Fibroblast of mammary gland (primary cell): Measurements from ENCODE around the gene FHOD3.

Source experiments
- DNase-seq: peaks from one replicate; pipeline ENCODE4 v3.0.0-alpha.2; 2010; ENCODE audit warnings: low read depth
- H3K4me3 ChIP-seq: 2 replicates; pipeline ENCODE4 v1.5.1; 2011; ENCODE audit warnings: low read depth, mild to moderate bottlenecking, low read length, moderate library complexity; ENCODE audit not compliant: control insufficient read depth
- CTCF ChIP-seq: conservative IDR thresholded peaks from 2 replicates; pipeline ENCODE4 v1.5.1; 2011; ENCODE audit warnings: low read depth, low read length, inconsistent platforms; ENCODE audit not compliant: control insufficient read depth, insufficient read depth

The FHOD3 gene

GRCh38 chr18:36427831-36428230 lies 130.3 kb downstream of the FHOD3 start:
- no peak for DNase-seq
- TF ChIP-seq CTCF = no peak
- H3K4me3 ChIP-seq = no peak overlapping the region

DNA sequence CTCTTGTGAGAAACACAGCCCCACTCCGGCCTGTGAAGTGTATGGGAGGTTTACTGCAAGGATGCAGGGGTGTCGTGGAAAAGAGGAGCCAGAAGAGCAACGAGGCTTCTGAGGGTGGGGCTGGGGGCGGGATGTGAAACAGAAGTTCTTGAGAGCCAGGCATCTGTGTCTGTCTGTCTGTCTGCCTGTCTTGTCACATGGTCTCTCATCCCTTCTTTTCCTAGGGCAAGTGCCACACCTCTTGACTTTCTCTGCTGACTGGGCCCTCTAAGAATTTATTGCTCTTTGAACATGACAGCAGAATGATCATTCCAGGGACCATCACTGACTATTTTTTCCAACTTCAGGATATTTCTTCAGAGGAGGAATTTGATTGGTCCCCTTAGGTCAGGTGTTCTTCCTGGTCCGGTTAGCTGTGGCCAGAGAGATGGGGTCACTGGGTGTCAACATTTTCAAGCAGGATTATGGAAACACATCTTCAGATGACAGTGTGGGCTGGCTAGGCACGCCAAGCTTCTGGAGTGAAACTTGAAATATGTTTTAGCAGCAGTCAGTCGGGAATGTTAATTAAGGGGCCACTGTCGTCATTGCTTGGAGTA lies 131.0 kb downstream of the FHOD3 start:
- no peak for DNase-seq
- no peak for TF ChIP-seq CTCF
- H3K4me3 ChIP-seq = no peak overlapping the region

DNA sequence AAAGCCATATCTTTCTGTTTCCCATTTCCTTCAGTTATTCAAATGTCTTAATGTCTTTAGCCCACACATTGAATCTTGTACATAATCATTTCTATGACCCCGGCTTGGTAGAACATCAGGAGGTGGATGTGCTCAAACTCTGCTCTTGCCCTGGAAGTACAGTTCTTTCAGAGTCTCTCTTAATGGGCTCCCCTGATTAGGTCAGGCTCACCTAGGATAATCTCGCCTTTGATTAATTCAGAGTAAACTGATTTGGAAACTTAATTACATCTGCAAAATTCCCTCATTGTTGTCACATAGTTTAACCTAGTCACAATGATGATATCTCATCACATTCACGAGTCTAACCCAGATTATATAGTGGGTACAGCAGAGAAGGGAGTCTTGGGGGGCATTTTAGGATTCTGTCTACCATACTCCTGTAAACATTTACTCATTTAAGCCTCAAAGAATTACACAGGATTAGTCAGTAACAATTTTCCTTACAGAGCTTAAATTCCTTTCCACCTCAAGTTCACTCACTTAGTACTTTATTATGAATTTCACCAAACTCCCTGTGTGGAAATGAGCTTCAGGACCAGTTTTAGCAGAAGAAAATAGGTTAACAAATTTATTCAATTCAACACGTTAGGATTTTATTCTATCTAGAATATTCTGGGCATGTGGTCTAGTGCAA lies 135.5 kb downstream of the FHOD3 start:
- DNase-seq = no peak
- no peak for TF ChIP-seq CTCF

DNA sequence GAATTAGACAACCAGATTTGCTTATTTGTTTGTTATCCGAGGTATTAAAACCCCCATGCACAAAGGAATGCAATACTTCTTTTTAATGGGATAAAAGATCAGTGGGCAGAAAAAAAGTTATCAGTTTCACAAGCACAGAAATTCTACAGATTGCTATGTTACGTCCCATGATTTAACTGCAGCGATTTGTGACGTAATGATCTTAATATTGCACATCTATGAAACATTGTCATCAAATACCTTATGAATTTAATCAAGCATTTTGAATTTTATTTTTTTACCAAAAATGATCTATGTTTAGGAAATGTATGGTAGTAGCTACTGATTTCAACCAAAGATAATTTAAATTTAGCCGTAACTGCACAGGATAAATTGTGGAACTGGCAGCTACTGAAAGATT lies 138.9 kb downstream of the FHOD3 start:
- H3K4me3 ChIP-seq = no peak overlapping the region
- DNase-seq = no peak
- TF ChIP-seq CTCF = no peak

More for the DNA sequence above, 135.5 kb downstream of the FHOD3 start:
- no peak overlapping the region for H3K4me3 ChIP-seq

DNA sequence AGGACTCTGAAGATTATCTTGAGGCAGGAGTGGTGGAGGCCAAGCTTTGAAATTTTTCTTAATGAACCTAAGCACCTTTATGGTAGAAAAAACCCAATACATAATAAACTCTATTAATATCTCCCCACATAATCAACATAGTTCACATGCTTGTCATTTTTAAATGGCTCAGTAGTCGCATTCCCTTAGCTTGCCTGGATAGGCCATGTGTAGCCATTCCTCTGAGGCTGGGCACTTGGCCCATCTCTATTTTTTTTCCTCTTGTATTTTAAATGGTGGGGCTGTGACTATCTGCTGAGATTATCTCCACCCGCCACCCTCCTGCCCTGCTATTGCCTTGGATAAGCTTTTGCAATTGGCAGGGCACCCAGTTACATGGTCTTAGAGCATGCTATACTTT lies 143.1 kb downstream of the FHOD3 start:
- no peak for TF ChIP-seq CTCF
- no peak overlapping the region for H3K4me3 ChIP-seq
- DNase-seq = no peak

DNA sequence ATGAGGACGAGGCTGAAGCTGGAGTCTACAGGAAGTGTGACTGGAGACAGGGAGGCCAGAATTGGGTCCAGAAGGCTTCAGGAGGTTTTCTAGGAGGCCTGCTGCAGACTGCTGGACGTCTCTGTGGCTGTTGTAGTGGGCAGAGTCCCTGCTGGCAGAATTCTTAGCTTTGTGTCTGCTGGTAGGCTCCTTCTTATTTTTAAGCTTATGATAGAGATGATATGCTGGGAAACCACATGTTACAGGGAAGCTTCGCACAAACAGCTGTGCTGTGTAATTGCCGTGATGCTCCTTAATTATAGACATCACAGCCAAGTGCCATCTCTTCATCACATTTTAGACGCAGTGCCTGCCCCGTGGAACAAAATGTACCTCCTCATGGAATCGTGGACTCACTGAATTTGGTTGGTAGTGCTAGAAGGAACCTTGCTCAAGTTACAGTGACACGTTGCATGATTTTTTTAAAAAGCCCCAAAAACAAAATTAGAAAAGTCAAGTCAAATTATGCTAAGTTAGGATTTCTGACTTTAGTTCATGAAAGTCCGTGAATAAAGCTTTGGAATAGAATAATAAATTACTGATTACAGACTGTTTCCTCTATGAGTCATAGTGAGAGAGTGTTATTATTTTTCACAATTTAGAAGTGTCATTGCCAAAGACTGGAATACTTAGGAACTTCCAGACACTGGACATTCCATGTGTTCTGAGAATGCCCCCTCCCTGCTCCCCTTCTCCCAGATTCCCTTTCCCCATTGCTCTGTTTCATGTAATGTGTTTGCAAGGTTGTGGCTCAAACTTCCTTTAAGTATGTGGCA lies 144.1 kb downstream of the FHOD3 start:
- no peak overlapping the region for H3K4me3 ChIP-seq
- DNase-seq = peak; percentile 72
- no peak for TF ChIP-seq CTCF
